ENCODE measurements around the gene GDPD5.
A peak's percentile ranks its signal among the peaks of the same experiment; 100 is the strongest.

Gene GDPD5

GRCh38 chr11:75534259-75535069, 8.7 kb upstream of the GDPD5 start:
- DNase-seq = no peak

GRCh38 chr11:75533896-75534258, 8.1 kb upstream of the GDPD5 start:
- DNase-seq = no peak

DNA sequence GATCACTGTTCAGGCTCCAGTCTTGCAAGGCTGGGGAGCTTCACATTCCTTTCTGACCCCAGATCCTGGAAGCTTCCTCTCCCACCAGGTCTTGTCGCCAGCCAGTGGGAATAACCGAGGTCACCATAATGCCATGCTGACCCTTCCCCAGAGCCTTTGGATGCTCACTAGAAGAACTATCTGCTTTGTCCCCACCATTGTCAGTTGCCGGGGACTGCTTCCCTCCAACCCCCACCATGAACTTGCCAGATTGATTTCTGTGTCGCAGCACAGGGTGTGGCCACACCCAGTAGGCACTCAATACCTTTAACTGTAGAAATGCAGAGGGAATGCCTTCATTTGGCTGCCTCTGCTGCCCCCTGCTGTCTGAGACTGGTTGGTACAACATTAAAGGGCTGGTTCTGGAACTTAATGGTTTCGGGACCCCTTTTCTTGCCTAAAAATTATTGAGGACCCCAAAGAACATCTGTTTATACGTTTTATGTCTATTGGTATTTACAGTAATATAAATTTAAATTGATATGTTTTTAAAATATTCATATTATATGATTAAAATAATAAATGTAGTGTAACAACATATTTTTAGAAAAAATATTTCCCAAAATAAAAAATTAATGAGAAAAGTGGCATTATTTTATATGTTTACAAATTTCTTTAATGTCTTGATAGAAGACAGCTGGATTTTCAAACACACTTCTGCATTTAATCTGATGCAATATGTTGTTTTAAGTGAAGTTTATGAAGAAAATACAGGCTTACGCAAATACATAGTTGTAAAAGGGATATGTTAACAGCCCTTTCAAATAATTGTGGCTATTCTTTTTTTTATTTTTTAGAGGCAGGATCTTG, 6.7 kb upstream of the GDPD5 start:
- peak; percentile 57 for DNase-seq

GRCh38 chr11:75531325-75531724, 5.6 kb upstream of the GDPD5 start:
- DNase-seq = no peak

DNA sequence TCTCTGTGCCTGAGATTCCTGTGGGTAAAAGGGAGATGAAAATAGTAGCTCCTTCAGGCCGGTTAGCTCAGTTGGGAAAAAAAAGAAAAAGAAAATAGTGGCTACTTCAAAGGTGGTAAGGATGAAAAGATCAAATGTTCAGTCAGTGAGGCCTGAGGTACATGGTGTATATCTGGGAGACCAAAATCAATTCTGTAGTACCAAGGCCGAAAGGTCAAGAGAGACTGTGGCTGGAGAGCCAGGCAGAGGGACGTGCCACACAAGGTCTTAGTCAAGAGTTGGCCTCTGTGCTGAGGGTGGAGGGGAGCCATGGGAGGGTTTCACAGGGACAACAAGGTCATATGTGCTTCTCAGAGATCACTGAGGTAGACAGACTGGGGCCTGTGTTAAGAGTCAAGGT, 4.8 kb upstream of the GDPD5 start:
- no peak for DNase-seq

DNA sequence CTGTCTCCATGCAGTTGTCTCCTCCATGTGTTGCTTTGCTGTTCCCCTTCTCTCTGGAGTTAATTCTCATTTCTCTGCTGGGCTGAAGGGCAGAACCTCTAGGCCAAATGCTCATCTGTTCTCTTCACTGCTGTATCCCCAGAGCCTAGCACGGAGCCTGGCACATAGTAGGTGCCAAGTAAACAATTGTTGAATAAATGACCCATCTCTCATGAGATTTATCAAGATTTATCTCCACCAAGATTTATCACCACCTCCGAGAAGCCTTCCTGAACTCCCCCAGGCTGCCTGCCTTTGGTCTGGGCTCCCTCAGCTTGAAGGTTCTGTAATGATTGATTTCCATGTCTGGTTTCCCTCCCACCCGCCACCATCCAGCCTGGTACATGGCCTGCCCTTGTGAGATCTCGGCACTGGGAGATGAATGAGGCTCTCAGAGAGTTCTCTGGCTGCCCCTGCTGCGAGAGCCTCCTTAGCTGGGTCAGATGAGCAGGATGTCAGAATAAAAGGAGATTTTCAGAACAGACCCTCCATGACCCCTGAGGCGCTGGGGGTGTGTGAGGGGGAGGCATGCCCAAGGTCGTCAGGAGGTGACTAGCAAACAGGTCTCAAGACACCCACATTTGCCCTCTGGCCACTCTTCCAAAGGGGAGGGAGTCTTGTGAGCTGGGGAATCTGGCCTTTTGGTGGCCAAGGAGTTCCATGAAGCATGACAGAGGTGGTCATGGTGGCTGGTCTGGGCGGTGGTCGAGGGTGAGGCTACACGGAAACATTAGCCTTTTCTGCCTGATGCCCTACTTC, 2.4 kb upstream of the GDPD5 start:
- no peak for DNase-seq

GRCh38 chr11:75527130-75527529, 1.4 kb upstream of the GDPD5 start:
- no peak for DNase-seq

DNA sequence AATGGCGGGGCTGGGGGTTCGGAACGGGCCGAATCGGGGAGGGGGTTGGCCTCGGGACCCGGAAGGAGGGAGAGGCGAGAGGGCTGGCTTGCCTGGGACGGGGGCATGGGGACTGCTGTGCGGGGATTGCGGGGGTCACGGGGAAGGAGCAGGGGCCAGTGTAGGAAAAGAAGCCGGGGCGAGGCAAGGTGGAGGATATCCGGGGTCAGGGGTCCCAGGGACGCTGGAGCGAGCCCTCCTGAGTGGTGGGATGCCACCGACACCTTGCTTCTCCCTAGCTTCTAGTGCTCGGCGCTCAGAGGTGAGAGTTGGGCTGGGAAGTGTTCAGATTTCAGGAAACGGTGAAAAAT, 426 bp upstream of the GDPD5 start:
- DNase-seq = no peak

DNA sequence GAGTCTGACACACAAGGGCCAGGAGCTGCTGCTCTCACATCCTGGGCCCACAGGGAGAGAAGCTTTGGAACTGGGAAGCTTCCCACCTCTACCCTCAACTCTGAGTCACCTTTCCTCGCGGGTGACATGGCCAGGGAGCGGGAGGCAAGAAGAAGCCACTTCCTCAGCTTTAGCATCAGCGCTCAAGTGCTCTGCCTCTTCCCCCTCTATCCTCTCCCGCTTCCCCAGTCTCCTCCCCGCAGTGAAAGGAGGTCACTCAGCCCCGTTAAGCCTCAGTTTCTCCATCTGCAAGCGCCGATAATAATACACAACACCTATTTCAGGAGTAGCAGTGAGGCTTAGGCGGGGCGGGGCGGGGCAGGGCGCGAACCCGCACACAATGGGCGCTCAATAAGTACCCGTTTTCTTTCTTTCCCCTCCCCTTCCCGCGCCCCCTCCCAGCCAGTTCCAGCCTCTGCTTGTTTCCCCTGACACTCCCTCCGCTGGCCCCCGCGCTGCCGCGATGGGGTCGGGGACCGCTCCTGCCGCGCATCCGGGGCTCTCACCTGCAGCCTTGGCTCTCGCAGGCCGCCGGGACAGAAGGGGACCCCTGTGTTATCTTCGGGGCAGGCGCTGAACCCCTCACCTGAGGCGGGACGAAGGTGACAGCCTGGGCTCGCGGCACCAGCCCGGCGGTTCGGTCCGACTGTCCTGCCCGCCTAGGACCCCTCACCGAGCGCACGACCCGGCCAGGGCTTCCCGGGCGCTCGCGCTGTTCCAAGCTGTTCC, 892 bp downstream of the GDPD5 start:
- peak; percentile 41 for DNase-seq

- DNase-seq = no peak
Observed at GRCh38 chr11:75523811-75524664, 1.7 kb downstream of the GDPD5 start.

GRCh38 chr11:75523189-75523588, 2.6 kb downstream of the GDPD5 start:
- DNase-seq = no peak

GRCh38 chr11:75522286-75523044, 3.3 kb downstream of the GDPD5 start:
- DNase-seq = no peak

GRCh38 chr11:75520688-75521087, 5.1 kb downstream of the GDPD5 start:
- no peak for DNase-seq

DNA sequence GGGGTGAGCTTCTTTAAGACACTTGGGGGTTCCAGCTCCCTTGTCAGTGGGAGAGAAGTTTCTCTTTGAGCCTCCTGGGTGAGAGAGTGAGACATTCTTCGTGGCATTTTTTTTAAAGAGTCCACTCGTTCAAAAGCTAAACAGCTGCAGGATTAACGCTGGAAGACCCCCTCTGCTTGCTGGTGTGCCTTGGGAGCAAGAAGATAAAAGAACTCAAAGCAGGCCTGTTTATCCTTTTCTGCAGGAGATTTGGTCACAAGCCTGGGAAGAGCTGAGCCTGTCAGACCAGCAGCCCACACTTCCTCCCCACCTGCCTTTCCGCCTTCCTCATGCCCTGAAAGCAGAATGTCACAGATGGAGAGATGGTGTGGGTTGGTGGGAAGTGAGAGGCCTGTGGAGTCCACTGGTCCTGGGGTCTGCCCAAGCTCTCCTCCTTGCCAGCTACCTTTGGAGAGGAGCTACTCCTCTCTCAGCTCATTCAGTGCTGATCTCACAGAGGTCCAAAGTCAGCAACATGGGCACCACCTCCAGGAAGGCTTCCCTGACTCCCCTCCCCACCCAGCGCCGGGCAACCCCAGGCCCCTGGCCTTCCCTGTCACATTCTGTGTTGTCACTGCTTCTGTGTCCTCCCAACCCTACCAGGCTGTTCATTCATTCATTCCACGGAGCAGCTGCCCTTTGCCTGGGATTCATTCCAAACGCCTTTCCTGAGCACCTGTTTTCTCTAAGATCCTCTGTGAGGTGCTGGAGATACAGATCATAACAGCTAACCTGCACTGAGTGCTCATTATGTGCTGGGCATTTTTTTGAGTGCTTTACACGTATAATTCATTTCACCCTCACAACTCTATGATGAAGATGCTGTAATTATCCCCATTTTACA, 6.7 kb downstream of the GDPD5 start:
- DNase-seq = no peak

DNA sequence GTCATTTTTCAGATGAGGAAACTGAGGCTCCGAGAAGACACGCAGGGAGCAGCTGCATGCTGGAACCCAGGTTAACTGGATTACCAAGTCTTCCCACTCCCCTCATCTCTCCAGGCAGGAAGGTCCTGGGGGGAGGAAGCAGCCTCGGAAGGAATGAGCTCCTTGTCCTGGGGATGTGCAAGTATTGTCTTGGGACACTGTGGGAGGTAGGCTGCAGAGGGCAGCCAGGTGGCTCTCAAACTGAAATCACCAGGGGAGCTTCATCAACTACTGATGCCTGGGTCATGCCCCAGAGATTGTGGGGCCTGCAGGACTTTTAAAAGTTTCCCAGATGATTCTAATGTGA, 7.6 kb downstream of the GDPD5 start:
- no peak for DNase-seq

DNA sequence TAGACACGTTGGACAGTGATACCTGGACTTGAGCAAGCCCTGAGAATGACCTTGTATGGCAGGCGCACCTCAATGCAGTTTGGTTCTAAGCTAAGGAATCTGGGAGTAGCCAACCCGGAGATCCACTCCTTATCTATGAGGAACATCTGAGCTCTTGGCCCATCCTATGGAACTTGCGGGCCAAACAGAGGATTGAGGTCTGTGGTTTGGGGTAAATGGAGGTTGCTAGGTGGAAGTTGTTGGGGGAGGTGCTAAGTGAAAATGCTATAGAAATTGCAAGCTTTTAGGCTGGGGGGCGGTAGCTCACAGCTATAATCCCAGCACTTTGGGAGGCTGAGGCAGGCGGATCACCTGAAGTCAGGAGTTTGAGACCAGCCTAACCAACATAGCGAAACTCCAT, 8.9 kb downstream of the GDPD5 start:
- DNase-seq = peak; percentile 12

DNA sequence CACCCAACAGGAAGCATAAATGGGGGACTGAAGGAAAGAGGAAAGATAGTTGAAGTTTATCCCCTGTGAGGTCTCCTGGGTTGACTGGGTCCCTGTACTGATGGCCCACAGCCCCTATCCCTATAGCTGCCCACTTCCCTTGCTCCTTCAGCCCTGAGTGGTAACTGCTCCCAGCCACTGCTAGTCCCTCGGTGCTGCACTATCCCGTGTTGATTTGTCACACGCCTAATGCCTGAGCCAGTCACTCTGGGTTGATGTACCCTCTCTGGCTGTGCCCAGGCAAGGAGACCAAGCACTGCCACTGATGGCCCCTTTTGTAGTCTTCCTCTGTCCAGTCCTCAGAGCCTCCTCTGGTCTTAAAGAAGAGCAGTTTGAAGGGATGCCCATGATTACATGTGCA, 9.6 kb downstream of the GDPD5 start:
- DNase-seq = no peak

DNA sequence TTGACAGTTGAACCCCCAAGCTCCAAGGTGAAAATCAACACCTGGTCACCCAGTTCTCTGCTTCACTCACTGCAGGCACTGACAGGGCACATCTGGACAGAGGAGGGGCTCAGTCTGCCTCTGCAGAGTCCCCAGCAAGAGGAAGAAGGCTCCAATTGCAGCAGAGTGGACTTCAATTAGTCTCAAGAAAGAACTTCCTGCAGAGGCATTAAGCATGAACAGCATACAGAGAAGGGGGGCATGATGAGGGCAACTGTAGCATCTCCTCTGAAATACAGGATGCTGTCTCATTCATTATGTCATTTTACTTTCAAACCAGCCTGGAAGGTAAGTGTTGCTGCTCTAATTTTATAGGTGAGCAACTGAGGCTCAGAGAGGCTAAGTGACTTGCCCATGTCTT, 11.1 kb downstream of the GDPD5 start:
- DNase-seq = no peak

DNA sequence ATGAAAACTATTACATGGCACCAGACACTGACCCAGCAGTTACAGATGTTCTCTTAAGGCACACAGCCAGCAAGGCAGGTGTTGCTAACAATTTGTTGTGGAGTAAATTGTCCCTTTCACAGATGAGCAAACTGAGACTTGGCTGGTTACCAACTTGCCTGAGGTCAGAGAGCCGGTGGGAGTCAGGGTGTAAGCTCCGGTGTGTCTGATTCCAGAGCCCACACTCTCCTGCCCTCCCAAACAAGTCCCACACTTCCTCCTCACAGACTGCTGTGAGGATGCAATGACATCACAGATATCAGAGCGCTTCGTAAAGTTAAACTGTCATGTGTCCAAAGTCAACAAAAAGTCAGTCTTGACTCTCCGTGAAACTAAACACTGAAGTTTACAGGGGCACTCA, 12.5 kb downstream of the GDPD5 start:
- no peak for DNase-seq

GRCh38 chr11:75510723-75511019, 15.1 kb downstream of the GDPD5 start:
- DNase-seq = no peak
